ENCODE results near the gene ESCO1.

GRCh38 chr18:21513292-21513691 is 87.2 kb downstream of the ESCO1 start:
- no peak for TF ChIP-seq CTCF (IDR thresholded peaks at IDR 0.05)
- TF ChIP-seq POLR2A (IDR thresholded peaks at IDR 0.05), result no peak
